OCI-LY7 (cell line): ENCODE results near the gene SLCO4A1. TPM values are rescaled to one million over a fixed set of nuclear protein-coding genes. Genes with fewer than 3 reads are reported as not detected.

Source experiments
- BruUV-seq: library from RNA; stranded (reverse); fragments of 400-500 nt; replicated peaks from 2 replicates; lab custom pipeline; 2021; lab: Mats Ljungman, UMichigan
- CTCF ChIA-PET: fragments of 300-600 bp; sonication (Branson Sonifier 250); formaldehyde crosslinking; loops from one replicate; lab custom pipeline; 2022; ENCODE audit warnings: antibody characterized with exemption; ENCODE audit not compliant: unreplicated experiment; lab: Charles Lee
- POLR2A ChIA-PET: fragments of 300-600 bp; sonication (Branson Sonifier 250); formaldehyde crosslinking; loops from one replicate; lab custom pipeline; 2022; ENCODE audit warnings: antibody characterized with exemption; lab: Charles Lee
- DNase-seq: peaks from one replicate; pipeline ENCODE4 v3.0.0-alpha.2; 2015; ENCODE audit warnings: low spot score
- H2AFZ ChIP-seq: fragments of 200-600 bp; sonication (generic), shearing (Covaris generic); 2 replicates; pipeline ENCODE4 v1.6.1; 2014; ENCODE audit warnings: mild to moderate bottlenecking, antibody characterized with exemption, low read length, moderate library complexity
- H3K27ac ChIP-seq: fragments of 200-600 bp; sonication (generic); 2 replicates; pipeline ENCODE4 v1.5.1; 2014; ENCODE audit warnings: mixed run types, low read depth, mild to moderate bottlenecking, moderate library complexity, low read length, inconsistent platforms; ENCODE audit not compliant: poor library complexity, severe bottlenecking
- H3K36me3 ChIP-seq: fragments of 200-600 bp; sonication (generic); 2 replicates; pipeline ENCODE4 v1.6.1; 2014; ENCODE audit warnings: mild to moderate bottlenecking, antibody characterized with exemption, low read length, moderate library complexity, mixed read lengths; ENCODE audit not compliant: insufficient read depth
- H3K4me1 ChIP-seq: fragments of 200-600 bp; sonication (generic); 2 replicates; pipeline ENCODE4 v1.5.1; 2014; ENCODE audit warnings: mild to moderate bottlenecking, low read length; ENCODE audit not compliant: insufficient read depth, poor library complexity, severe bottlenecking
- H3K4me2 ChIP-seq: fragments of 200-600 bp; sonication (generic); 2 replicates; pipeline ENCODE4 v1.6.1; 2014; ENCODE audit warnings: mild to moderate bottlenecking, low read length
- H3K4me3 ChIP-seq: fragments of 200-600 bp; sonication (generic); 2 replicates; pipeline ENCODE4 v1.5.1; 2014; ENCODE audit warnings: mild to moderate bottlenecking, low read depth, low read length; ENCODE audit not compliant: poor library complexity, severe bottlenecking
- H3K79me2 ChIP-seq: fragments of 200-600 bp; sonication (generic); 2 replicates; pipeline ENCODE4 v1.6.1; 2016; ENCODE audit warnings: low read depth, mild to moderate bottlenecking, low read length, moderate library complexity, mixed read lengths; ENCODE audit not compliant: insufficient read depth
- H3K9me2 ChIP-seq: fragments of 200-600 bp; sonication (generic); 2 replicates; pipeline ENCODE4 v1.6.1; 2016; ENCODE audit warnings: mild to moderate bottlenecking, low read length, mixed read lengths; ENCODE audit not compliant: insufficient read depth
- H3K9me3 ChIP-seq: fragments of 200-600 bp; sonication (generic); 2 replicates; pipeline ENCODE4 v1.6.1; 2014; ENCODE audit warnings: mild to moderate bottlenecking, mixed run types, low read length, mixed read lengths
- H4K20me1 ChIP-seq: fragments of 200-600 bp; sonication (generic); 2 replicates; pipeline ENCODE4 v1.6.1; 2014; ENCODE audit warnings: mild to moderate bottlenecking, antibody characterized with exemption, low read length, moderate library complexity, mixed read lengths; ENCODE audit not compliant: insufficient read depth
- EZH2phosphoT487 ChIP-seq: fragments of 200-600 bp; sonication (generic); IDR thresholded peaks from 2 replicates; pipeline ENCODE4 v1.6.1; 2018; ENCODE audit warnings: low read depth, borderline replicate concordance, mild to moderate bottlenecking, mixed run types, antibody characterized with exemption, low read length, moderate library complexity, mixed read lengths
- intact Hi-C: fragments of 100-400 bp; cut with micrococcal nuclease; formaldehyde crosslinking; loops from one replicate; pipeline ENCODE4 v1.10.0; 2022; ENCODE audit not compliant: unreplicated experiment
- total RNA-seq, 2 experiments: library from RNA; depleted of rRNA in 1 of 2; stranded (reverse); fragments of >200 nt in 1 of 2; shearing (Covaris generic) in 1 of 2; gene quantifications; 2 replicates each; pipeline ENCODE4 v1.2.3, GENCODE V29; 2014 to 2022
- TF ChIP-seq, protein P1 (sequence below): fragments of 200-600 bp; sonication (generic); conservative IDR thresholded peaks from 2 replicates; pipeline ENCODE4 v1.5.1; 2014; ENCODE audit warnings: mild to moderate bottlenecking, antibody characterized with exemption, low read length, moderate library complexity, mixed read lengths

The SLCO4A1 gene
- total RNA-seq, 2 experiments from 2014 or later = 34.3 to 52.4 TPM

DNA sequence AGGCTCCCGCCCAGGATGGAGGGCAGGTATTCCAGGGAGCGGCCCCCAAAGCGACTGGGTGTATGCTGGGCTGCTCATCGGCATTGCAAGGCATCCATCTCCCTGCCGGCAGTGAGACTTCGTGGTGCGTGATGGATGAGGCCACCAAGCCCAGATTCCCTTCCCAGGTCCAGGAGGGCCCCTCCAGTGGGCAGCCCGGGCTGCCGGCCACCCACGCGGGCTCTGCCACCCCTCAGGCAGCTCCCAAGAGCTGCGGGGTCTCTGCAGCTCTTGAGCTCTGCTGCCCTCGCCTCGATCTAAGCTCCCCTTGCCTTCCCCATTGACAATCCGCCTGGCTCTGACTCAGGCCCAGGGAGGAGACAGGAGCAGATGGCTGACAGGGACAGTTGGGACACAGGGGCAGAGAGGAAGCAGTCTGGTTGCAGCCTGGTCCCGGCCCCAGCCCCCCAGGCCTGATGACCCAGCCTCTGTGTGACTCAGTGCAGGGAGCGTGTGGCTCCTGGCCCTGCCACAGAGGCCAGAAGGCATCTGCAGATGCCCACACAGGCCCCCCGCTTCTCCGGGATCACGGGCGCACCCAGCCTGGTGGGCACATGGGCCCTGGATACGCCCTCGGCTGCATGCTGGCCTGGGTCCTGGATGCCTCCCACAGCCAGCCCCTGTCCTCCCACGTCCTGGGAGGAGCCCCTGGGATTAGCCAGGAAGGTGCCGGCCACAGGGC, 33.0 kb downstream of the SLCO4A1 start:
- CTCF ChIA-PET = no interaction called here

DNA sequence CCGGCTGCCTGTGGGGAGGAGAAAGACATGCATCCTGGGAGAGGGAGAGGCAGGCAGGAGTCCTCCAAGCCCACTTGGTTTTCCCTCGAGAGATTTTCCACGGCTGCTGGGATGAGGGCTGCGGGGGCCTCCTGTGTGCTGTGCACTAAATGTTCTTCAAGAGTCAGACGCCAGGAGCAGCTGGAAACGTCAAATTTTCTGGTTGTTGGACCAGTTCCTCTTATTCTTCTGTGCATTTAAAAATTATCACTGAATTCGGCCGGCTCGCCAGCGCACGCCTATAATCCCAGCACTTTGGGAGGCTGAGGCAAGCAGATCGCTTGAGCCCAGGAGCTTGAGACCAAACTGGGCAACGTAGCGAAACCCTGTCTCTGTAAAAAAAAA, 33.6 kb downstream of the SLCO4A1 start:
- TF ChIP-seq, protein P1, sequence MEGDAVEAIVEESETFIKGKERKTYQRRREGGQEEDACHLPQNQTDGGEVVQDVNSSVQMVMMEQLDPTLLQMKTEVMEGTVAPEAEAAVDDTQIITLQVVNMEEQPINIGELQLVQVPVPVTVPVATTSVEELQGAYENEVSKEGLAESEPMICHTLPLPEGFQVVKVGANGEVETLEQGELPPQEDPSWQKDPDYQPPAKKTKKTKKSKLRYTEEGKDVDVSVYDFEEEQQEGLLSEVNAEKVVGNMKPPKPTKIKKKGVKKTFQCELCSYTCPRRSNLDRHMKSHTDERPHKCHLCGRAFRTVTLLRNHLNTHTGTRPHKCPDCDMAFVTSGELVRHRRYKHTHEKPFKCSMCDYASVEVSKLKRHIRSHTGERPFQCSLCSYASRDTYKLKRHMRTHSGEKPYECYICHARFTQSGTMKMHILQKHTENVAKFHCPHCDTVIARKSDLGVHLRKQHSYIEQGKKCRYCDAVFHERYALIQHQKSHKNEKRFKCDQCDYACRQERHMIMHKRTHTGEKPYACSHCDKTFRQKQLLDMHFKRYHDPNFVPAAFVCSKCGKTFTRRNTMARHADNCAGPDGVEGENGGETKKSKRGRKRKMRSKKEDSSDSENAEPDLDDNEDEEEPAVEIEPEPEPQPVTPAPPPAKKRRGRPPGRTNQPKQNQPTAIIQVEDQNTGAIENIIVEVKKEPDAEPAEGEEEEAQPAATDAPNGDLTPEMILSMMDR = no peak
- Histone ChIP-seq H3K9me2 (no peaks in the 10 kb centered on the region), H3K79me2 (no peaks in the 10 kb centered on the region), H3K4me2 (no peak overlapping the region), H2AFZ (no peak overlapping the region), H3K27ac (no peak overlapping the region), H3K36me3 (peaks cover 16% of the 10 kb centered on the region; the same call in 1 of the 2 replicates), H3K4me3 (no peak overlapping the region), H3K4me1 (no peaks in the 10 kb centered on the region), H4K20me1 (no peaks in the 10 kb centered on the region), H3K9me3 (no peaks in the 10 kb centered on the region)
- no TSS peak for BruUV-seq
- ChIA-PET CTCF (no interaction called here), POLR2A (no interaction called here)
- intact Hi-C loops = no loop called here
- DNase-seq = no peak

More for the DNA sequence above, 33.0 kb downstream of the SLCO4A1 start:
- TF ChIP-seq EZH2phosphoT487 = no peak
- TF ChIP-seq, protein P1 = no peak
- H4K20me1 ChIP-seq = no peaks in the 10 kb centered on the region
- no peak overlapping the region for H2AFZ ChIP-seq
- intact Hi-C loops = no loop called here
- POLR2A ChIA-PET = no interaction called here
- no peaks in the 10 kb centered on the region for H3K9me2 ChIP-seq
- H3K4me2 ChIP-seq = no peak overlapping the region
- no TSS peak for BruUV-seq
- no peak overlapping the region for H3K27ac ChIP-seq
- no peak overlapping the region for H3K4me3 ChIP-seq
- no peaks in the 10 kb centered on the region for H3K79me2 ChIP-seq
- no peaks in the 10 kb centered on the region for H3K4me1 ChIP-seq
- H3K36me3 ChIP-seq = peaks cover 20% of the 10 kb centered on the region; the same call in 1 of the 2 replicates
- no peaks in the 10 kb centered on the region for H3K9me3 ChIP-seq
- no peak for DNase-seq

DNA sequence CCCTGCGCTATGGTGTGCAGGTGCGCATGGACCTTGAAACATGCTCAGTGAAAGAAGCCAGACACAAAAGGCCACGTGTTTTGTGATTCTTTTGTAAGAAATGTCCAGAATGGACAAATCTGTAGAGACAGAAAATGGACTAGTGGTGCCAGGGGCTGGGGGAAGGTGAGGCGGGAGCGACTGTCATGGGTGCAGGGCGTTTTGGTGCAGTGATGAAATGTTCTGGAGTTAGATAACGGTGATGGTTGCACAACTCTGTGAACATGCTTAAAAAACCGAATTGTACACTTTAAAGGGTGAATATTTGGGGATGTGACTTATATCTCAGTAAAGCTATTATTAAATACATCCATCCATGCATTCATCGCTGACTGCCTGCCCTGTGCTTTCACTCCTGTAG, 34.7 kb downstream of the SLCO4A1 start:
- BruUV-seq = no TSS peak
- peaks cover 7% of the 10 kb centered on the region; the same call in 1 of the 2 replicates for H3K36me3 ChIP-seq
- TF ChIP-seq, protein P1 = no peak
- TF ChIP-seq EZH2phosphoT487 = no peak
- H3K9me2 ChIP-seq = no peaks in the 10 kb centered on the region
- intact Hi-C loops = no loop called here
- POLR2A ChIA-PET = no interaction called here
- no peak for DNase-seq
- H4K20me1 ChIP-seq = no peaks in the 10 kb centered on the region
- CTCF ChIA-PET = no interaction called here
- H3K9me3 ChIP-seq = no peaks in the 10 kb centered on the region
- H3K4me3 ChIP-seq = no peak overlapping the region
- H3K79me2 ChIP-seq = no peaks in the 10 kb centered on the region
- H3K4me1 ChIP-seq = no peaks in the 10 kb centered on the region
- no peak overlapping the region for H2AFZ ChIP-seq
- no peak overlapping the region for H3K27ac ChIP-seq
- H3K4me2 ChIP-seq = no peak overlapping the region
